GM10266 (cell line): ENCODE results near the gene FEM1C.

Experiments
- DNase-seq: peaks from one replicate; pipeline ENCODE4 v3.0.0; 2012; ENCODE audit errors: extremely low spot score
- TF ChIP-seq, protein P1 (sequence below): IDR thresholded peaks from 2 replicates; pipeline ENCODE4 v1.5.1; 2012; ENCODE audit warnings: mild to moderate bottlenecking, low read depth; ENCODE audit not compliant: control insufficient read depth, insufficient read depth; ENCODE audit errors: missing control alignments

Gene FEM1C, protein sequence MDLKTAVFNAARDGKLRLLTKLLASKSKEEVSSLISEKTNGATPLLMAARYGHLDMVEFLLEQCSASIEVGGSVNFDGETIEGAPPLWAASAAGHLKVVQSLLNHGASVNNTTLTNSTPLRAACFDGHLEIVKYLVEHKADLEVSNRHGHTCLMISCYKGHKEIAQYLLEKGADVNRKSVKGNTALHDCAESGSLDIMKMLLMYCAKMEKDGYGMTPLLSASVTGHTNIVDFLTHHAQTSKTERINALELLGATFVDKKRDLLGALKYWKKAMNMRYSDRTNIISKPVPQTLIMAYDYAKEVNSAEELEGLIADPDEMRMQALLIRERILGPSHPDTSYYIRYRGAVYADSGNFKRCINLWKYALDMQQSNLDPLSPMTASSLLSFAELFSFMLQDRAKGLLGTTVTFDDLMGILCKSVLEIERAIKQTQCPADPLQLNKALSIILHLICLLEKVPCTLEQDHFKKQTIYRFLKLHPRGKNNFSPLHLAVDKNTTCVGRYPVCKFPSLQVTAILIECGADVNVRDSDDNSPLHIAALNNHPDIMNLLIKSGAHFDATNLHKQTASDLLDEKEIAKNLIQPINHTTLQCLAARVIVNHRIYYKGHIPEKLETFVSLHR

DNA sequence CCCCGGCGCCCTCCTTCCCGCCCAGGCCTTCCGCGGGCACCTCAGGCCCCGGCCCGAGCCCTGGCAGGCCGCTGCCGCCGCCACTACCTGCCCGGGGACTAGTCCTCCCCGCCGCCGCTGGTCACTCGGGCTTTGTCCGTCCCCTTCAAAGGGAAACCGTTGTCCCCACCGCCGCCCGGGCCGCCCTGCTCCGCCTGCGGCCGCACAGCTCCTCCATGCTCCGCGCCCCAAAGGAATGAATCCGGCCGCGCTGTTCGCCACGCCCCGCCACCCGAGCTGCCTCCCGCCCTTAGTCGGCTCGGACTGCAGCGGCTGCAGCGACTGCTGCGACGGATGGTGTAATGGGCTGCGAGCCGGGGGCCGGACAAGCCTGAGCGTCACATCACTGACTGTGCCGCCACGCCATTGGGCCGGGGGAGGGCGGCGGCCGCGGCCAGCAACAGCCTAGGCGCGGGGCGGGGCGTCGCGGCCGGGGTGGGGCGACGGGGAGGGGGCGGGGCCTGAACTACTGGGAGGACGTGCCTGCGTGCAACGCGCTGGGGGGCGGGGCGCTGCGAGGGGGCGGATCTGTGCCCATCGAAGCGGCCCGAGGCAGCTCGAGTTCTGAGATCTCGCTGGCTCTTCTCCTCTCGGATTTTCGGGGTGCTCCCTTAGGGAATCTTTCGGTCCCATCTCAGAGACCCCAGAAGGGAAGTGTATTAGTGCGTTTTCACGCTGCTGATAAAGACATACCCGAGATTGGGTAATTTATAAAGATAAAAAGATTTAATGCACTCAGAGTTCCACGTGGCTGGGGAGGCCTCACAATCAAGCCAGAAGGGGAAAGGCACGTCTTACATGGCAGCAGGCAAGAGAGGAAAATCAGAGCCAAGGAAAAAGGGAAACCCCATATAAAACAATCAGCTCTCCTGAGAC, at the start of gene FEM1C:
Gene FEM1C, minus strand, starts transcription at position 340 of the 915 bp plus-strand sequence. CDS start 1,282 bp downstream, outside the sequence.
- peak; percentile 96 for DNase-seq
- TF ChIP-seq, protein P1, sequence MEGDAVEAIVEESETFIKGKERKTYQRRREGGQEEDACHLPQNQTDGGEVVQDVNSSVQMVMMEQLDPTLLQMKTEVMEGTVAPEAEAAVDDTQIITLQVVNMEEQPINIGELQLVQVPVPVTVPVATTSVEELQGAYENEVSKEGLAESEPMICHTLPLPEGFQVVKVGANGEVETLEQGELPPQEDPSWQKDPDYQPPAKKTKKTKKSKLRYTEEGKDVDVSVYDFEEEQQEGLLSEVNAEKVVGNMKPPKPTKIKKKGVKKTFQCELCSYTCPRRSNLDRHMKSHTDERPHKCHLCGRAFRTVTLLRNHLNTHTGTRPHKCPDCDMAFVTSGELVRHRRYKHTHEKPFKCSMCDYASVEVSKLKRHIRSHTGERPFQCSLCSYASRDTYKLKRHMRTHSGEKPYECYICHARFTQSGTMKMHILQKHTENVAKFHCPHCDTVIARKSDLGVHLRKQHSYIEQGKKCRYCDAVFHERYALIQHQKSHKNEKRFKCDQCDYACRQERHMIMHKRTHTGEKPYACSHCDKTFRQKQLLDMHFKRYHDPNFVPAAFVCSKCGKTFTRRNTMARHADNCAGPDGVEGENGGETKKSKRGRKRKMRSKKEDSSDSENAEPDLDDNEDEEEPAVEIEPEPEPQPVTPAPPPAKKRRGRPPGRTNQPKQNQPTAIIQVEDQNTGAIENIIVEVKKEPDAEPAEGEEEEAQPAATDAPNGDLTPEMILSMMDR = no peak

DNA sequence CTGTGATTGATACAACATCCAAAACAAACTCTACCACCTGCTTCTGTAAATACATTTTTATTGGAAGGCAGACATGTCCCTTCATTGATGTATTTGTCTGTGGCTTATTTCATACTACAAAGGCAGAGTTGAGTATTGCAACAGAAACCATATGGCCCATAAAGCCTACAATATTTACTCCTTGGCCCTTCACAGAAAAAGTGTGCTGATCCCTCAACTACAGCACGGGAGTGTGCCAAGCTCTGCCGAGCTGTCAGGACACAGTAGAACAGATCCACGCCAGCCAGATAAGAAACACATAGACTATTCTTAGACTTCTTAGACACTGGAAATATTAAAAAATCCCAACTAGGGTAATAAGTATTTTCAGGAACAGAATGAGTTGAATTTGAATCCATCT, 44.5 kb upstream of the FEM1C start:
- TF ChIP-seq, protein P1 = no peak
- no peak for DNase-seq

DNA sequence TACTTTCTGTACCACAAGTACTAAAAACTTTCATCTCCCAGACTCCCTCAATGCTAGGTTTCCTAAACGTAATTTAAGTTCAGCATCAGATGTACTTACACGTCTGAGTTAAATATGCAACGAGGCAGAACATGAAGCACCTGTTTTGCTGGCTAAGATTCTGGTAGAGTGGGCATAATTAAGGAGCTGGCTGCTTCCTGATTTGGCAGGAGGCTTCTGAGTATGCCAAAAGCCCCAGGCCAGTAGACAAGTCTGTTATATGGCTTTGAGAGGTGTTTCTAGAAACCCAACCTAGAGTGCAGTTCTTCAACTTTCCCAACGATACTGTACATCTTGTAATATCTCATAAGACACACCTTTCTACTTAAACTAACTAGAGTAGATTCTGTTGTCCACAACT, 44.1 kb upstream of the FEM1C start:
- TF ChIP-seq, protein P1 = no peak
- no peak for DNase-seq

DNA sequence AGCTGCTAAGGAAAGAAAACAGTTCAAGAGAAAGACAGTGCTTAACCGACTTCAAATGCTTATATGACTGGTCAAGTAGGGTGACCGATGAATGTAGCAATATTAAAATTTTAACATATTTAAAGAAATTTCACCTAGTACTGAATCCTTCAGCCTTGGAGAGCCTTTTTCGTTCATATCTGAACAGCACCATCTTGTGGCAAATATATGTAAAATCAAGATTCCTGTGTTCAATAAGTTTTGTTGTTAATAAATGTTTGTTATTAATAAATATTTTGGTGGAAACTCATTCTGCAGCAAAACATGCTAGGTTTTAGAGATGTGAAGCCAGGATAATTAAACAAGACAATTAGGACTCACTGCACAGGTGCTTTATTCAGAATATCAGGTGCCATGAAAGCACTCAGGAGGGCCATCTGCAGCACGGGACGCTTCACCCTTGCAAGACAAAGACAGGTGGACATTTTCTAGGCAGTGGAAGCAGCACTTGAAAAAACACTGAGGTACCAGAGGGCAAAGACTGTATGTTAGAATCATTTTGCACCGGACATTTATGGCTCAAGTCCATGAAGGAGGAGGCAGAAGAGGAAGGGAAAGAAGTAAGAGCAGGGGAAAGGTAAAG, 42.1 kb upstream of the FEM1C start:
- TF ChIP-seq, protein P1 = peak; percentile 41
- no peak for DNase-seq

DNA sequence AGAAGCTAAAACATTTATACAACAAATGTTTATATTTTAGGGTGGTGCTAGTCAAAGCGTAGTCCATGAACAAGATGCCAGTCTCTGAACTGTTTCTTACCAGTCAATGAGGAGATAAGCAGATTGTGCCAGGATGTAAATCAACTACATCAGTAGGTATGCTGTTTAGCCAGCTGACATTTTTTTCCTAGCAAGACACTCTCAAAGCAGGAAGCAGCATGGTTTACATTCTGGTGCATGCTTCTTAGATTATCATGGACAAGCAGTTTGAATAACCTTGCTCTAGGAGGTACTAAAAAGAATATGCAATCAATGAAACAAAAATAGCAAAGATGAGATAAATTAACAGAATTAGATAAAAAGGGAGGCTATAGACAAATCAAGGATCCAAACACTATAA, 40.7 kb upstream of the FEM1C start:
- TF ChIP-seq, protein P1 = no peak
- no peak for DNase-seq

DNA sequence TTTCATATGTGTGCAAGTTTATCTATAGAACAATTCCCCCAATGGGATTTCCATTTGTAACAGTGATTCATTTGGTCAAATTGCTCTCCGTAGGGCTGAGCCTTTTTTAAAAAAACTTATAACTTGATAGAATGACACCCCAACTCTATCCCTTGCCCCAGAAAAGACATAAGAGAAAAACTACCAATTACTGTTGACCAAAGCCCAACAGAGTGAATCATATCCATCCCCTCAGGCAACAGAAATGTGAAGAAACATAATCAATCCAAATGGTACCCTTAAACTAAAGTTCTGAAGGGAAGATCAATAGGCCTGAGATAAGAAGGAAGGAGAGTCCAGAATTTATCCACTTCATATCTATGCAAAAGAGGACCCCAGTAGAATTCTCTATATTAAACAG, 39.9 kb upstream of the FEM1C start:
- DNase-seq = no peak
- TF ChIP-seq, protein P1 = no peak
